ENCODE results near the gene CADM2. TPM values are rescaled to one million over a fixed set of nuclear protein-coding genes. Genes with fewer than 3 reads are reported as not detected.

Gene CADM2
- total RNA-seq, 2 donors from 2014 or later: 24.1 to 29.8 TPM

- Histone ChIP-seq H3K27ac (ENCODE audit: low read depth, low read length) (no peak overlapping the region), H3K9ac (ENCODE audit: extremely low read depth, low read length, poor library complexity, severe bottlenecking) (no peak overlapping the region), H3K4me1 (ENCODE audit: control insufficient read depth, insufficient read depth, low read length) (no peaks in the 10 kb centered on the region), H3K9me3 (ENCODE audit: control insufficient read depth, low read length) (no peaks in the 10 kb centered on the region), H3K27me3 (ENCODE audit: control insufficient read depth, insufficient read depth, low read length, poor library complexity, severe bottlenecking) (no peaks in the 10 kb centered on the region), H3K4me3 (ENCODE audit: low read length) (no peak overlapping the region), H3K36me3 (ENCODE audit: control insufficient read depth, insufficient read depth, low read length) (no peaks in the 10 kb centered on the region)
- no peak for TF ChIP-seq CTCF (conservative IDR thresholded peaks at IDR 0.05)
- H3K4me3 Mint-ChIP-seq: no peak overlapping the region
- H3K4me1 Mint-ChIP-seq: no peaks in the 10 kb centered on the region
- no peaks in the 10 kb centered on the region for H3K36me3 Mint-ChIP-seq (ENCODE audit: low read depth)
- DNase-seq: no peak
- no peak overlapping the region for H3K27ac Mint-ChIP-seq
- 58 to 71% methylated on average over 6 to 7 of the region's 7 CpGs for WGBS, 2 experiments (ENCODE audit: insufficient coverage in 1 of 2, insufficient read length in 1 of 2)
- no peaks in the 10 kb centered on the region for H3K27me3 Mint-ChIP-seq (ENCODE audit: insufficient read depth)
- H3K9me3 Mint-ChIP-seq: no peaks in the 10 kb centered on the region
Observed at GRCh38 chr3:85030052-85030451, 71.3 kb downstream of the CADM2 start.

GRCh38 chr3:85037203-85037602, 78.4 kb downstream of the CADM2 start:
- no peaks in the 10 kb centered on the region for H3K9me3 Mint-ChIP-seq
- no peaks in the 10 kb centered on the region for H3K27me3 ChIP-seq (ENCODE audit: control insufficient read depth, insufficient read depth, low read length, poor library complexity, severe bottlenecking)
- no peak for DNase-seq
- peaks cover 12% of the 10 kb centered on the region for H3K4me1 Mint-ChIP-seq
- H3K4me1 ChIP-seq (ENCODE audit: control insufficient read depth, insufficient read depth, low read length): peaks cover 4% of the 10 kb centered on the region
- H3K4me3 ChIP-seq (ENCODE audit: low read length): no peak overlapping the region
- H3K36me3 Mint-ChIP-seq (ENCODE audit: low read depth): no peaks in the 10 kb centered on the region
- no peak overlapping the region for H3K4me3 Mint-ChIP-seq
- no peaks in the 10 kb centered on the region for H3K27me3 Mint-ChIP-seq (ENCODE audit: insufficient read depth)
- H3K9me3 ChIP-seq (ENCODE audit: control insufficient read depth, low read length): no peaks in the 10 kb centered on the region
- H3K9ac ChIP-seq (ENCODE audit: extremely low read depth, low read length, poor library complexity, severe bottlenecking): no peak overlapping the region
- no peaks in the 10 kb centered on the region for H3K36me3 ChIP-seq (ENCODE audit: control insufficient read depth, insufficient read depth, low read length)
- no peak for TF ChIP-seq CTCF (conservative IDR thresholded peaks at IDR 0.05)
- H3K27ac ChIP-seq (ENCODE audit: low read depth, low read length): no peak overlapping the region
- no peak overlapping the region for H3K27ac Mint-ChIP-seq
- 85 to 100% methylated on average over 1 to 2 of the region's 2 CpGs for WGBS, 2 experiments (ENCODE audit: insufficient coverage in 1 of 2, insufficient read length in 1 of 2)

- no peaks in the 10 kb centered on the region for H3K27me3 Mint-ChIP-seq (ENCODE audit: insufficient read depth)
- H3K27ac Mint-ChIP-seq: no peak overlapping the region
- Histone ChIP-seq H3K4me1 (ENCODE audit: control insufficient read depth, insufficient read depth, low read length) (peaks cover 4% of the 10 kb centered on the region), H3K9me3 (ENCODE audit: control insufficient read depth, low read length) (no peaks in the 10 kb centered on the region), H3K9ac (ENCODE audit: extremely low read depth, low read length, poor library complexity, severe bottlenecking) (no peak overlapping the region), H3K4me3 (ENCODE audit: low read length) (no peak overlapping the region), H3K27me3 (ENCODE audit: control insufficient read depth, insufficient read depth, low read length, poor library complexity, severe bottlenecking) (no peaks in the 10 kb centered on the region), H3K36me3 (ENCODE audit: control insufficient read depth, insufficient read depth, low read length) (no peaks in the 10 kb centered on the region), H3K27ac (ENCODE audit: low read depth, low read length) (no peak overlapping the region)
- no peaks in the 10 kb centered on the region for H3K9me3 Mint-ChIP-seq
- H3K4me1 Mint-ChIP-seq: peaks cover 12% of the 10 kb centered on the region
- TF ChIP-seq CTCF (conservative IDR thresholded peaks at IDR 0.05): no peak
- H3K4me3 Mint-ChIP-seq: no peak overlapping the region
- DNase-seq: no peak
- no peaks in the 10 kb centered on the region for H3K36me3 Mint-ChIP-seq (ENCODE audit: low read depth)
- WGBS, 2 experiments (ENCODE audit: insufficient coverage in 1 of 2, insufficient read length in 1 of 2): 91% methylated on average over 4 of the region's 4 CpGs; no CpG with 5 or more reads in 1 of the 2 experiments
Observed at GRCh38 chr3:85041001-85041400, 82.2 kb downstream of the CADM2 start.

Measured in endodermal cell (in vitro differentiated cells).